NT2/D1 (cell line): ENCODE data around the gene LRRC25.

Experiments
- SUZ12 ChIP-seq: IDR thresholded peaks from 2 replicates; pipeline ENCODE4 v1.6.1; 2011; ENCODE audit not compliant: insufficient read length, insufficient read depth; ENCODE audit errors: extremely low read depth
- YY1 ChIP-seq: IDR thresholded peaks from 2 replicates; pipeline ENCODE4 v1.6.1; 2011; ENCODE audit not compliant: insufficient read length, insufficient read depth
- ZNF274 ChIP-seq: IDR thresholded peaks from 2 replicates; pipeline ENCODE4 v1.6.1; 2011; ENCODE audit warnings: mild to moderate bottlenecking, low read depth, low read length

DNA sequence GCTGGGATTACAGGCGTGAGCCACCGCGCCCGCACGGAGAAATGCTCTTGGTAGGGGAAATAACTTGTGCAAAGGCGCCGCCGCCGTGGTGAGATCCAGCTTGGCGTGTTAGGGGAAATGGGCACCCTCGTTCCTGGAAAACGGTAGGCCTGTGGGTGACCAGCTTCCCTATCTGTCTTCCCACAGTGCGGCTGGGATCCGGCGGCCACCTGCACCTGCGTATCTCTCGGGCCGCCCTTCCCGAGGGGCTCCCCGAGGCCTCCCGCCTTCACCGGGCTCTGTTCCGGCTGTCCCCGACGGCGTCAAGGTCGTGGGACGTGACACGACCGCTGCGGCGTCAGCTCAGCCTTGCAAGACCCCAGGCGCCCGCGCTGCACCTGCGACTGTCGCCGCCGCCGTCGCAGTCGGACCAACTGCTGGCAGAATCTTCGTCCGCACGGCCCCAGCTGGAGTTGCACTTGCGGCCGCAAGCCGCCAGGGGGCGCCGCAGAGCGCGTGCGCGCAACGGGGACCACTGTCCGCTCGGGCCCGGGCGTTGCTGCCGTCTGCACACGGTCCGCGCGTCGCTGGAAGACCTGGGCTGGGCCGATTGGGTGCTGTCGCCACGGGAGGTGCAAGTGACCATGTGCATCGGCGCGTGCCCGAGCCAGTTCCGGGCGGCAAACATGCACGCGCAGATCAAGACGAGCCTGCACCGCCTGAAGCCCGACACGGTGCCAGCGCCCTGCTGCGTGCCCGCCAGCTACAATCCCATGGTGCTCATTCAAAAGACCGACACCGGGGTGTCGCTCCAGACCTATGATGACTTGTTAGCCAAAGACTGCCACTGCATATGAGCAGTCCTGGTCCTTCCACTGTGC, 9.1 kb downstream of the LRRC25 start:
- TF ChIP-seq ZNF274 (no peak), YY1 (no peak), SUZ12 (no peak)
